RWPE2 (cell line): ENCODE results near the gene SEPTIN5.

Experiments used
- ATAC-seq: fragments of 200-7000 bp; cut with Tn5 transposase; 3 replicates; pipeline ENCODE4 v1.9.1; 2021; ENCODE audit warnings: low read depth
- DNase-seq: peaks from one replicate; pipeline ENCODE4 v3.0.0-alpha.2; 2020; ENCODE audit warnings: low spot score
- H3K27ac ChIP-seq: fragments of 450-650 bp; 2 replicates; pipeline ENCODE4 v1.5.1; 2017; ENCODE audit warnings: mild to moderate bottlenecking; ENCODE audit not compliant: poor library complexity, severe bottlenecking
- H3K27me3 ChIP-seq: fragments of 250-450 bp; sonication (Bioruptor Pico); 2 replicates; pipeline ENCODE4 v1.5.1; 2021; ENCODE audit warnings: mild to moderate bottlenecking, moderate library complexity; ENCODE audit not compliant: insufficient read depth, poor library complexity, severe bottlenecking
- H3K36me3 ChIP-seq: fragments of 250-450 bp; sonication (Bioruptor Pico); 2 replicates; pipeline ENCODE4 v1.5.1; 2020; ENCODE audit warnings: low read depth, mild to moderate bottlenecking, moderate library complexity
- H3K4me1 ChIP-seq: fragments of 250-450 bp; sonication (Bioruptor Pico); 2 replicates; pipeline ENCODE4 v1.5.1; 2021; ENCODE audit warnings: mild to moderate bottlenecking, moderate library complexity; ENCODE audit not compliant: insufficient read depth, poor library complexity, severe bottlenecking
- H3K4me3 ChIP-seq: fragments of 250-450 bp; sonication (Bioruptor Pico); 2 replicates; pipeline ENCODE4 v1.5.1; 2021; ENCODE audit warnings: mild to moderate bottlenecking, moderate library complexity; ENCODE audit not compliant: severe bottlenecking
- H3K9me3 ChIP-seq: fragments of 250-450 bp; sonication (Bioruptor Pico); 2 replicates; pipeline ENCODE4 v1.5.1; 2021; ENCODE audit warnings: mild to moderate bottlenecking, moderate library complexity; ENCODE audit not compliant: severe bottlenecking
- TF ChIP-seq, protein P1 (sequence below): fragments of 450-650 bp; IDR thresholded peaks from one replicate; pipeline ENCODE4 v1.5.1; 2017; ENCODE audit warnings: mild to moderate bottlenecking, moderate library complexity; ENCODE audit not compliant: poor library complexity, severe bottlenecking

Gene SEPTIN5

GRCh38 chr22:19720150-19720827, 6.0 kb downstream of the SEPTIN5 start:
- ATAC-seq (no peak), DNase-seq (no peak)
- Histone ChIP-seq H3K27me3 (peaks cover 19% of the 10 kb centered on the region), H3K27ac (no peak overlapping the region), H3K36me3 (no peaks in the 10 kb centered on the region), H3K9me3 (no peaks in the 10 kb centered on the region), H3K4me1 (no peaks in the 10 kb centered on the region), H3K4me3 (no peak overlapping the region)
- TF ChIP-seq, protein P1, sequence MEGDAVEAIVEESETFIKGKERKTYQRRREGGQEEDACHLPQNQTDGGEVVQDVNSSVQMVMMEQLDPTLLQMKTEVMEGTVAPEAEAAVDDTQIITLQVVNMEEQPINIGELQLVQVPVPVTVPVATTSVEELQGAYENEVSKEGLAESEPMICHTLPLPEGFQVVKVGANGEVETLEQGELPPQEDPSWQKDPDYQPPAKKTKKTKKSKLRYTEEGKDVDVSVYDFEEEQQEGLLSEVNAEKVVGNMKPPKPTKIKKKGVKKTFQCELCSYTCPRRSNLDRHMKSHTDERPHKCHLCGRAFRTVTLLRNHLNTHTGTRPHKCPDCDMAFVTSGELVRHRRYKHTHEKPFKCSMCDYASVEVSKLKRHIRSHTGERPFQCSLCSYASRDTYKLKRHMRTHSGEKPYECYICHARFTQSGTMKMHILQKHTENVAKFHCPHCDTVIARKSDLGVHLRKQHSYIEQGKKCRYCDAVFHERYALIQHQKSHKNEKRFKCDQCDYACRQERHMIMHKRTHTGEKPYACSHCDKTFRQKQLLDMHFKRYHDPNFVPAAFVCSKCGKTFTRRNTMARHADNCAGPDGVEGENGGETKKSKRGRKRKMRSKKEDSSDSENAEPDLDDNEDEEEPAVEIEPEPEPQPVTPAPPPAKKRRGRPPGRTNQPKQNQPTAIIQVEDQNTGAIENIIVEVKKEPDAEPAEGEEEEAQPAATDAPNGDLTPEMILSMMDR, result no peak

- Histone ChIP-seq H3K4me3 (no peak overlapping the region), H3K9me3 (no peaks in the 10 kb centered on the region), H3K36me3 (no peaks in the 10 kb centered on the region), H3K27ac (no peak overlapping the region), H3K27me3 (peaks cover 20% of the 10 kb centered on the region), H3K4me1 (no peaks in the 10 kb centered on the region)
- DNase-seq (no peak), ATAC-seq (no peak)
- TF ChIP-seq, protein P1, result no peak
Measured at GRCh38 chr22:19720999-19721329, 6.7 kb downstream of the SEPTIN5 start.

- no peak overlapping the region for H3K4me3 ChIP-seq
- H3K9me3 ChIP-seq, result no peaks in the 10 kb centered on the region
- H3K4me1 ChIP-seq, result no peaks in the 10 kb centered on the region
- no peak for ATAC-seq
- peaks cover 20% of the 10 kb centered on the region for H3K27me3 ChIP-seq
- DNase-seq, result no peak
- H3K36me3 ChIP-seq, result no peaks in the 10 kb centered on the region
- TF ChIP-seq, protein P1, result no peak
- H3K27ac ChIP-seq, result no peak overlapping the region
Measured at GRCh38 chr22:19721330-19722177, 7.3 kb downstream of the SEPTIN5 start.

- no peaks in the 10 kb centered on the region for H3K36me3 ChIP-seq
- TF ChIP-seq, protein P1, result no peak
- no peaks in the 10 kb centered on the region for H3K9me3 ChIP-seq
- H3K27me3 ChIP-seq, result peaks cover 20% of the 10 kb centered on the region
- no peaks in the 10 kb centered on the region for H3K4me1 ChIP-seq
- DNase-seq (no peak), ATAC-seq (no peak)
- H3K4me3 ChIP-seq, result no peak overlapping the region
- H3K27ac ChIP-seq, result no peak overlapping the region
Measured at GRCh38 chr22:19722178-19722981, 8.1 kb downstream of the SEPTIN5 start.
